GM19099 (cell line): ENCODE measurements around the gene PLA2G5.

ENCODE experiments used
- POLR2A ChIP-seq: IDR thresholded peaks from 3 replicates; pipeline ENCODE4 v1.6.1; 2011; ENCODE audit warnings: low read depth; ENCODE audit not compliant: insufficient read length; ENCODE audit errors: extremely low read depth

PLA2G5 gene

DNA sequence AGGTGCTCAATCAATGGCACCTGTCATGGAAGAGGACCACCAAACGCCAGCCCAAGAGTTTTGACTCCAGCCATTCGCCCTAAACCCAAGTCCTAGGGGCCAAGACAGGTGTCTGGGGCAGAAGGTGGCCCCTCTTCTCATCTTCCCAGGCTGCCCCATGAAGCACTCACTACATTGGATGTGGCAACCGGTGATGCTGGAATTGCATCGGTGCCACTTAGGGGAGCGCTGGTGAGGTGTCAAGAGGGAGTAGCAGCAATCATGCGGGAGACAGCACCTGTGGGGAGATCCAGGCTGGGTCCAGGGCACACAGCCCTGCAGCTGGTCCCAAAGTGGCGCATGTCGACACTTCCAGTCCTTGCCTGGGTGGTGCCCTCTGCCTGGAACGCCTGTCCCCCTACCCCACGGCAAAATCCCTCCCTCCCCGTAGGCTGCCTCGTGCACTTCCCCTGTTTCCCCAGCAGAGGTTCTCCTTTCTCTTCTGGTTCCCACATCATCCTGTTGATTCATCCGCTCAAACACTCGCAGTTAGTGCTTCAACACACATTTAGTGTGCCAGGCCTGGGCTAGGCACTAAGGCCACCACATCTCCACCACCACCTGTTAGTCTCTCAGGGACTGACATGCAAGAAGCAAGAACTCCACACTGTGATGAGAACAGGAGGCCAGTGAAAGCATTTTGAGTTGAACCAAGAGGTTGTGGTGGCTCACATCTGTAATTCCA, 30.8 kb downstream of the PLA2G5 start:
- no peak for TF ChIP-seq POLR2A

DNA sequence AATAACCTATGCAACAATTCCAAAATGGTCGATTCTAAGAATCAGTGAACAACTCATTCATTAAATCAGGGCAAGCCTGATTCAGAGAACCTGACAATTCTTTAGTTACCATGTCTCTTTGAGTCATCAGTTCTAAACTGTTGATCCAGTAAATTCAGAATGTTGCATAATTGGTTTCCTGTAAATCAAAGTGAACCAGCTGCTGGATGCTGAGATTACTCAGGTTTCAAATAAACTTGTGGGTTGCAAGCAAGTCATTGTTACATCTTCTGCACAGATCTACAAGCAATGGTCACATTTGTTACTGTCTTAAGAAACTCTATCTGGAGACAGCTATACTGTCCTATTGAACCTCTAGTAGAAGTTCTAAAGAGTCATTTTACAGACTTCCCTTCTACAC, 32.9 kb downstream of the PLA2G5 start:
- no peak for TF ChIP-seq POLR2A

DNA sequence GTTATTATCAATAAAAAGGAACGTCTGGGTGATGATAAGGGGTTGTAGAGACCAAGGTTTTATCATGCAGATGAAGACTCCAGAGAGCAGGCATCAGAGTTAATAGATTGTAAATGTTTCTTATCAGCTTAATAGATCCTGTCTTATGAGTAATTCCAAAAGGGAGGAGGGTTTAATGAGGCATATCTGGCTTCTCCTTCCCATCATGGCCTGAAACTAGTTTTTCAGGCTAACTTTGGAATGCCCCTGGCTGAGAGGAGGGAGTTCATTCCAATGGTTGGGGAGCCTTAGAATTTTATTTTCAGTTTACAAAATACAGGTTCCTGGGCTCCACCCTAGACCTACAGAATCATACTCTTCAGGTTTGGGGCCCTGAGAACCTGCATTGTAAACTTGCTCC, 35.9 kb downstream of the PLA2G5 start:
- no peak for TF ChIP-seq POLR2A

DNA sequence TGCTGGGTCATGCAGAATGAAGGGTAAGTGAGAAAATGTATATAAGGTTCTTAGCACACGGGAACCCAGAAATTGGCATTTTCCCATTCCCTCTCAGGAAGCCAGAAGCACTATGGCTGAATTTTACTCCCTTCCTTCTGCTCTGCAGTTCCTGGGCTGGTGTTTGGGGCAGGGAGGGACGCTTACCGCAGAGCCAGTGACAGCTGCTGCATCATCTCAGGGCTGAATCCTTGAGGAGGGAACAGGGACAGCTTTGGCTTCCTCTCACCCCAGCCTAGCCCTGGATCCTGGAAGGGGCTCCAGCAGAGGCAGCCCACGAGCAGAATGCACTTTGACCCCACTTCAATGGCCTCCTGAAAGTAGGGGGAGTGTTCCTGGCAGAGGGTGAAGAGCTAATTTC, 37.4 kb downstream of the PLA2G5 start:
- TF ChIP-seq POLR2A, result no peak

DNA sequence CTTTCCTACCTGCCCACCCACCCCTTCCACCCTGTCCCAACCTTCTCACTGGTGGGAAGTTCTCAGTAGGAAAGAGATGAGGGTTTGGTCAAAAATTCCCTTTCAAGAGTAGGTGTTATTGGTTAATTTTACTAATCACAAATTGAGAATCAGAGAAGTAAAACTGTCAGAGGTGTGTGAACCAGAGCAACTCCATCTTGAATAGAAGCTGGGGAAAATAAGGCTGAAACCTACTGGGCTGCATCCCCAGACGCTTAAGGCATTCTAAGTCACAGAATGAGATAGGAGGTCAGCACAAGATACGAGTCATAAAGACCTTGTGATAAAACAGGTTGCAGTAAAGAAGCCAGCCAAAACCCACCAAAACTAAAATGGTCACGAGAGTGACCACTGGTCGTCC, 37.8 kb downstream of the PLA2G5 start:
- no peak for TF ChIP-seq POLR2A

DNA sequence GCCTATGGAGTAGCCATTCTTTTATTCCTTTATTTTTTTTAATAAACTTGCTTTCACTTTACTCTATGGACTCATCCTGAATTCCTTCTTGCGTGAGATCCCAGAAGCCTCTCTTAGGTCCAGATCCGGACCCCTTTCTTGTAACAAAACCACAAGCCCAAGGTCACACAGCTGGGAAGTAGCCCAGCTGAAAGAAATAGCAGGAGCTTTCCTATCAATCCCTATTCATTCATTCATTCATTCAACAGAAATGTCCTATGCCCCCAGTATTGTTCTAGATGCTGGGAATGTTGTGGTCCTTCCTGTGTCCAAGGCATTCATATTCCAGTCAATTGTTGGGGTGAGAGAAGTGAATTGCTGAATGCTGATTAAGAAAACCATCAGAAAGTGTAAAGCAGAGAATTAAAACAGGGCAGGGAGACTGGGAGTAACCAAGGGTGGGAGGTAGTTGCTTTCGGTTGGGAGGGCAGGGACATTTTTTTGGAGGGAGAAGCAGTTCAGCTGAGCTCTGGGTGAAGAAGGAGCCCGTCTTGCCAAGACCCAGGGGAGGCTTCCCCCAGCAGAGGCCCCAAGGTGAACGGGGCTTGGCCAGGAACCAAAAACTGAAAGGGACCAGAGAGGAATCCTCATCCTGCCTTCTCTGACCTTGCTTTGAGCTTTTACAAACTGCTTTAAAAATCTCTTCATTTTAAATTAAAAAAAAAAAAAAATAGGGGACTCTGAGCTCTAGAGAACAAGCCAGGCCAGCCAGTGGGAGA, 38.6 kb downstream of the PLA2G5 start:
- no peak for TF ChIP-seq POLR2A

DNA sequence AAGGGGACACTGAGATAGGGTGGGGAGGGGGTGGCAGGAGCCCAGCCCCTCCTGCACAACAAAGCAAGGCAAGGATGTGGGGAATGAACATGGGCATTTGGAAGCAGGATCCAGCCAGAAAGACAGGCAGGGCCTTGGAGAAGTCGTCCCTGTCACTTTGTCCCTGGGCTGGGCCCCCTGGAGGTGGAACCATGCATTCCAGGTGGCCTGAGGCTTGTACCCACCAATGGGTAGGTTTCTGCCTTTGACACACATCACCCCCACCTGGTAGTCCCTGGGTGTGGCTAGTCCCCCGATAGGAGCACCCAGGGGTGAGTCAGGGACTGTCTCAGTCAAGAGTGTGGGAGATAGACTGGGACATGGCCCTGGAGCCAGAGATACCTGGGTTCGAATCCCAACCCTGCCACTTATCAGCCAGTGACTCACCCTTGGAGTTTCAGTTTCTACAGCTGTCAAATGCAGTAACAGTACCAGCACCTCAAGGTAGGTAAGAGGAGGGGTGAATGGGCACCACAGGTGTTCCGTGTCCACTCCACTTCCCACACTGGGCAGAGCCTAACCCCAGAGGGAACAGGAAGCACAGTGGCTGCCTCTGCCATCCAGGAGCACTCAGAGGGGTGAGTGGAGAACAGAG, 39.3 kb downstream of the PLA2G5 start:
- no peak for TF ChIP-seq POLR2A

DNA sequence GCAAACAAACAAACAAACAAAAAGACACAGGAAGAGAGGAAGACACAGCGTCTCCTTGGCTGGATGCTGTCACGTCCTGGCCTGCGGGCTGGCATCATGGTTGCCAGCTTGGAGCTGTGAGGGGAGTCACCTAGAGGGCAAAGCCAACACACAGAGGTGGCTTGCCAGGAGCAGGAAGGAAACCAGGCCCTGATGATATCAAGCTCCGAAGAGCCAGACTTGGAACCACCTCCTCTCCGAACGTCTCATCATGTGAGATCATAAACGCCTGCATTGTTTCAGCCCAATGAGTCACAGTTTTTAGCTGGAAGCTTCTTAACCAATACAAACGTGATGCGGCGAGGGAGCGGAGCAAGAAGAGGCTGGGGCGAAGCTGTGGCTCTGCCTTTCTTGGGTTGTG, 40.7 kb downstream of the PLA2G5 start:
- TF ChIP-seq POLR2A, result no peak

DNA sequence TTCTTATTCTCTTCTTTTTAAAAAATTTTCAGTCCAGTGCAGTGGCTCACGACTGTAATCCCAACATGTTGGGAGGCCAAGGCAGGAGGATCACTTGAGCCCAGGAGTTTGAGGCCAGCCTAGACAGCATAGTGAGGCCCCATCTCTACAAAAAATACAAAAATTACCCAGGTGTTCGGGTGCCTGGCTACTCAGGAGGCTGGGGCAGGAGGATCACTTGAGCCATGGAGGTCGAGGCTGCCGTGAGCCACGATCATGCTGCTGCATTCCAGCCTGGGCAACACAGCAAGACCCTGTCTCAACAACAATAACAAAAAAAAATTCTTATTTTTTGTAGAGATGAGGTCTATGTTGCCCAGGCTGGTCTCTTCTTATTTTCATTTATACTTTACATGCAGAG, 41.5 kb downstream of the PLA2G5 start:
- no peak for TF ChIP-seq POLR2A

DNA sequence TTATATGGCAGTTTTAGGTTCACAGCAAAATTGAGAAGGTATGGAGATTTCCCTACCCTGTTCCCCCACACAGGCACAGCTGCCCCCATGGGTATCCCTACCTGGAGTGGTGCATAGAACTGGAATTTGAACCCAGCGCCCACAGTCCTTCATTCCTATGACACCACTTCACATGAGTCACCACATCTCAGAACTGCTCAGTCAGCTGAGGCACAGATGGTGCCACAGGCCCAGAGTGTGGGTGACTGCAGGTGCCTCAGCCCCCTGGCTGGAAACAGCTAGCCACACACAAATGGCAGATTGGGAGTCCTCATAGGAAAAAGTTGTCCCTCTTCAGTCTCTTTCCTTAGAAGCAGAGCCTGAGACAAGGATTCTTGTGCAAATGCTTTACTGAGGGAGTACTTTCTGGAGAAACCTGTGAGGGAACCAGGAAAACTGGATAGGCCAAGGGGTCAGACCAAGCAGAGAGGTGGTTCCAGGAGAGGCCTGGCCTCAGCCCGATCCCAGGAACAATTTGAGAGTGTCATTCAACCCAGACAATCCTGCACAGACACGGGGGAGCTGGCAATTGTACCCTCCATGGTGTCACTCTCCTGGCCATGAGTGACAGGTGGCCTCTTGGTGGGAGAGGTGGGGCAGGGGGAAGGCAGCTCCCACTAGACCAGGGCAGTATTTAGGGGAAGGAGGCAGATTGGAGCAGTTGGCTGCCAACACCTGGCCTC, 42.4 kb downstream of the PLA2G5 start:
- TF ChIP-seq POLR2A, result no peak

DNA sequence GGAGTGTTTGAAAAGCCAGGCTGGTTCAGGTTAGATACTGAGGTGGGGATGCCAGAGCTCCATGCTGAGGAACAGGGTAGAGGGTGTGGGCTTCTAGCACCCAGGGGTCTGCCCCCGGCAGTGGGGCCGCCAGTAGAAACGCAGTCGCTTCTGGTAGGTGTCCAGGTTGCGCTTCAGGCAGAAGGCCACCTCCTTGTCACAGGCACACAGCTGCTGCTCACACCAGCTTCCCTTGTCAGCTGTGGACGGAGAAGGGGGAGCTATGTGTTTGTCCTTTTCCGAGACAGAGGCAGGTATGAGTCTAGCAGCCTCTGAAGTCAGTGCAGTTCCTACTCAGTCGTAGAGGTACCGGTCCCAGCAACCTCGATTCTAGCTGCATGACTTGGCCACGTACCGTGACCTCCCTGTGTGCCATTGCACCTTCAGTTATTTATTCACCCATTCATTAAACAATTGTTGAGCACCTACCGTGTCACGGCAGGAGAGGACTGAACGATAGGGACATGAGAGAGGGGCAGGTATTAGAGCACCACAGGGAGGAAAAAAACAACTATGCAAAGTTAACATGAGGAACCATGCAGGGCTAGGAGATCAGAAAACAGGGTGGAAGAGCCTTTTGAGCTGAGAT, 44.1 kb downstream of the PLA2G5 start:
- TF ChIP-seq POLR2A, result no peak

DNA sequence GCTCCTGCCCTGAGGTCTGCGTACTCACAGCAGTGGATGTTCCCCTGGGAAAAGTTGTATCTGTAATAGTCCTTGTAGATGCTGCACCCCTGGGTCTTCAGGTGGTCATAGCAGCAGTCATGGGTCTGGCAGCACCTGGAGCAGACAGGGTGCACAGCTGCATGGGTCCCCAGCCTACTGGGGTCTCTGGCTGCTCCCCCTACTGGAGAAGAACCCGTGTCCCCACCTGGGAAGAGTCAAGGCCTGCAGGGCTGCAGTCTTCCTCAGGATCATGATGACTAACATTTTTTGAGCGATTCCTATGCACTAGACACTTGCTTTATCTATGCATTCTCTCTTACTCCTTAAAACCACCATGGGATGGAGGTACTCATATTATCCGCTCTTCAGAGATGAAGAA, 45.5 kb downstream of the PLA2G5 start:
- no peak for TF ChIP-seq POLR2A

DNA sequence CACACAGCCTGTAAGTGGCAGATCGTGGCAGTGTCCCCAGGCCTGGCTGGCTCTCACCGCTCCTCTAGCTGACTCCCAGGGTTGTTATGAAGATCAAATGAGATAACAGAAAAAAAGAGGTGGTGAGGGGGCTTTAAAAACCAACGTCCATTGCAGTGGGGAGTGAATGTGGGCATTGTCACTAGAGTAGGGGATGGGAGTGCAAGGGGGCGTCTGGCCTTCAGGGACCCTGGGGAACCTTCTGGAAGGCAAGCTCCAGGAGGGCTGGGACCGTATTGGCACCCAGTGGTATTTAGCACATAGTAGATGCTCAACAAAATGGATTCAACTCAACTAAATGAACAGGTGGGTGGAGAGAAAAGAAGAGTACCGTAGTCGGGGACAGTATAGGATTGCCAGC, 45.9 kb downstream of the PLA2G5 start:
- no peak for TF ChIP-seq POLR2A

DNA sequence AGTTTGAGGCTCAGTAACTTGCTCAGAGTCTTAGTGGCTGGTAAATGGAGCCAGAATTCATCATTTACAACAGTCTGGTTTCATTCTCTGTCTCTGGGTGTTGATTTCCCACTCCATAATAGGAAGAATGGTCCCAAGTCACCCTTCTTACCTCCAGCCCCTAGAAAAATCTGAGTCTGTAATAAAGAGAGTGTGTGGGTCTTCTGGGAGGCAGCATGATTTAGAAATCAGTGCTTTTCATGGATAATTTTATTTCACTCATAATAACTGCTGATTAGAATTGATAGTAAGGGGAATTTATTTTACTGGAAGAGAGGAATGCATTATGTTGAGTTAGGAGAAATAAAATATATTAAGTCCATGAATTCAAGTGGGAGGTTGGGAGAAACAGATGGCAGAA, 47.2 kb downstream of the PLA2G5 start:
- TF ChIP-seq POLR2A, result no peak

DNA sequence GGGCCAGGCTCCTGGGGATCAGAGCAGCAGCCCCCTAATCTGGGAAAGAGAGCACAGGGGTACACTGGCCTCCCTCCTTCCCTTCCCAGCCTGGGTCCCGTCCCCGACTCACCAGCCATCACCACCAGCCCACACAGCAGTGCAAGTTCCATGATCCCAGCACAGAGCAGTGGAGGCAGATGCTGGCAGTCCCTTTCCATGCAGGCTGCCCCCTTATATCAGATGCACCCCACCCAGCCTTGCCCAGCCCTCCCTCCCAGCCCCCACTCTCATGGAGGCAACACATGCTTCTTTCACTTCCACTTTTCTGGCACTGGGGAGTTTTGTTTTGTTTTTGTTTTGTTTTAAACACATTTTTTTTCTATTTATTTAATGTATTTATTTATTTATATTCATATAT, 49.4 kb downstream of the PLA2G5 start, which contains the start of gene PLA2G2D:
TSS of gene PLA2G2D (minus strand) at position 190 of the 400 bp plus-strand sequence. CDS start at position 152, 38 bp downstream.
- TF ChIP-seq POLR2A, result no peak
